OCI-M2 (cell line): ENCODE measurements around the gene FUZ.

ENCODE experiments used
- DNase-seq: peaks from one replicate; lab custom pipeline; 2025; ENCODE audit not compliant: unreplicated experiment; lab: John Stamatoyannopoulos, UW

FUZ gene

DNA sequence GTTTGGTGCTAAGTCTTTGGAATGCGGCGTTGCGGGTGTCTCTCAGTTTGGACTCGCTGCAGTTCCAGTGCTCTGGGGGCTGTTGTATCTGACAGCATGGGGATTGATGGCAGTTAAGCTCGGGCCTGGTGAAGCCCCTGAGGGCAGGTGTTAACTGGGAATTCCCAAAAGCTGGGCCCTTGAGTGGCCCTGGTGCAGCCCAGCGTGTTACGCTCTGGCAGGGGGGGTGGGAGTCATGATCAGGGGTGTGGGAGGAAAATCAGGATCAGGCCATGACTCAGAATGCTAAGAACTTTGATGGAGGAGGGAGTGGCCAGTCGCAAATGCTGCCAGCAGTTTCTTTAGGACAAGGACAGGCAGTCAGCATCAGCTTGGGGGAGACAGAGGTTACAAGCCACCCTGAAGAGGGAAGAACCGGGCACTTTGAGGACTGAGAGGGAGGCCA lies 26.7 kb downstream of the FUZ start:
- DNase-seq = no peak

GRCh38 chr19:49782515-49782914 lies 30.6 kb downstream of the FUZ start:
- DNase-seq = no peak

DNA sequence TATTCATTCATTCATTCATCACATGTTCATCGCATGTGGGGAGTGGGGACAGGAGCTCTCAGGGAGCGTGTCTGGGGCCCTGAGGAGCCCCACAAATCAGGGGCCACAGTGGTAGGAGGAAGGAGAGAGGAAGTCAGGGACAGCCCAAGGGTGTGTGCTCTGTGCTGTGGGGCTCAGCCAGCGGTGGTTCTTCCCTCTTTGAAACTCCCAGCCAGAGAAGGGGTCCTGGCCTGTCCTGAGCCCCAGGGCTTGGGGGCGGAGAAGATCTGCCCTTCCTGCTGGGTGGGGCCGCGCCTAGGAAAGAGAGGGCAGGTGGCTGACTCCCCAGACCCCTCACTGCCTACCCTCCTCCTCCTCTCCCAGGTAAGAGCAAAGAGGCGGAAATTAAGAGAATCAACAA lies 31.7 kb downstream of the FUZ start:
- no peak for DNase-seq

- no peak for DNase-seq
Measured at GRCh38 chr19:49780861-49781260, 32.2 kb downstream of the FUZ start.

- no peak for DNase-seq
Measured at GRCh38 chr19:49779731-49780555, 33.1 kb downstream of the FUZ start.

GRCh38 chr19:49776371-49776764 lies 36.7 kb downstream of the FUZ start:
- DNase-seq = no peak

- no peak for DNase-seq
Measured at GRCh38 chr19:49775742-49776370, 37.2 kb downstream of the FUZ start.

DNA sequence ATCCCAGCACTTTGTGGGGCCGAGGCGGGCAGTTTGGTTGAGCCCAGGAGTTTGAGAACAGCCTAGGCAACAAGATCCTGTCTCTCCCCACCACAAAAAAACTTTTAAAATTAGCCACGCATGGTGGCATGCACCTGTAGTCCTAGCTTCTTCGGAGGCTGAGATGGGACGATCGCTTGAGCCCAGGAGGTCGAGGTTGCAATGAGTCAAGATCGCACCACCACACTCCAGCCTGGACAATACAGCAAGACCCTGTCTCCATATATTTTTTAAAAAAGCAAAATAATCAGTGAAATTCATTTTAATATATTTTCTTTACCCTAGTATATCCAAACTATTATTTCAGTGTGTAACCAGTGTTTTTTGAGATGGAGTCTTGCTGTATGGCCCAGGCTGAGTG lies 38.1 kb downstream of the FUZ start:
- DNase-seq = no peak

GRCh38 chr19:49773663-49774350 lies 39.3 kb downstream of the FUZ start:
- no peak for DNase-seq

DNA sequence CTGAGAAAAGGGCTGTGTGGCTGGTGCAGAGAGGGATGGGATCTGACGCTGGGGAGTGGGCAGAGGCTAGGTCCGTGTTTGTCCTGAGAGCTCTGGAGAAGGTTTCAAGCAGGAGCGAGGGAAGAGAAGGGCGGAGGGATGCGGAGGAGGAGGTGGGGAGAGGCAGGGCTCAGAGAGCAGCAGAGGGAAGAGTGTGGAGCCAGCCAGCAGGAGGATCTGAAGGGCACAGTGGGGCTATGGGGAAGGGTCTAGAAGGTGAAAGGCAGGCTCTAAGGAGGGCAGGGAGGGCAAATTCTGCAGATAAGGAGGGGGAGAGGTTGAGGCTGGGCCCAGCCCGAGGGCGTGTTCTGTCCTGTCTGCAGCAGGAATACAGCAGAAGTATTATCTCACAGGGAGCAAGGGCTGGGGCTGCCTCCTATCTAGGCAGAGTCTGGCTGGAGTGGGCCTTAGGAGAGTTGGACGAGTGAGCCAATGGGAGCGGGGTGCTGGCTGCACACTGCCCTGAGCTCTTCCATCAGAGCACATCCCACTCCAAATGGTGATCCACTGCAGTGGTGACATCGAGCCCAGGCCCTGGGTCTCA lies 40.2 kb downstream of the FUZ start:
- DNase-seq = no peak

DNA sequence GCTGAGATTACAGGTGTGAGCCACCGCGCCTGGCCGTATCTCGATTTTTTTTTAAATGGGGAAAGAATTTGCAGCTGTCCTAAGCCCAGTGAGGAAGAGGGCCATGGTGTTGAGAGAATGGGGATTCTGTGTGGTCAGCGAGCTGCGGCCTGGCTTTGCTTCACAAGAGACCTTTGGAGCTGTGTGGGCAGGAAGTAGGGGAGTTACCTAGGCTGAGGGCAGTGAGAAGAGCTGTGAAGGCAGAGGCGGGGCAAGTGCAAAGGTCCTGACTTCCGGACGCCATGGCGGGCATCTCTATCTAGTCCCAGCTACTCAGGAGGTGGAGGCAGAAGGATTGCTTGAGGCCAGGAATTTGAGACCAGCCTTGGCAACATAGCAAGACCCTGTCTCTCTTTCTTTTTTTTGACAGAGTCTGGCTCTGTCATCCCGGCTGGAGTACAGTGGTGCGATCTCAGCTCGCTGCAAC lies 41.4 kb downstream of the FUZ start:
- no peak for DNase-seq

DNA sequence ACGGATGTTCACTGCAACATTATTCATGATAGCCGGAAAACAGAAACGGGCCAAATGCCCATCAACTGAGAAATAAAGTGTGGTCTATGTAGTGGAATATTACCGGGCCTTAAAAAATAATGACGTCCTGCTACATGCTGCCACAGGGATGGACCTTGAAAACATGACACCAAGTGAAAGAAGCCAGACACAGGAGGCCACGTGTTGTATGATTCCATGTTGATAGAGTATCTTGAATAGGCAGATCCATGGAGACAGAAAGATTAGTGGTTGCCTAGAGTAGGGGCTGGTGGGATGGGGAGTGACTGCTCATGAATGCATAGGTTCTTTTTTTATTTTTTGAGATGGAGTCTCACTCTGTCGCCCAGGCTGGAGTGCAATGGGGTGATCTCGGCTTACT lies 42.6 kb downstream of the FUZ start:
- DNase-seq = no peak

DNA sequence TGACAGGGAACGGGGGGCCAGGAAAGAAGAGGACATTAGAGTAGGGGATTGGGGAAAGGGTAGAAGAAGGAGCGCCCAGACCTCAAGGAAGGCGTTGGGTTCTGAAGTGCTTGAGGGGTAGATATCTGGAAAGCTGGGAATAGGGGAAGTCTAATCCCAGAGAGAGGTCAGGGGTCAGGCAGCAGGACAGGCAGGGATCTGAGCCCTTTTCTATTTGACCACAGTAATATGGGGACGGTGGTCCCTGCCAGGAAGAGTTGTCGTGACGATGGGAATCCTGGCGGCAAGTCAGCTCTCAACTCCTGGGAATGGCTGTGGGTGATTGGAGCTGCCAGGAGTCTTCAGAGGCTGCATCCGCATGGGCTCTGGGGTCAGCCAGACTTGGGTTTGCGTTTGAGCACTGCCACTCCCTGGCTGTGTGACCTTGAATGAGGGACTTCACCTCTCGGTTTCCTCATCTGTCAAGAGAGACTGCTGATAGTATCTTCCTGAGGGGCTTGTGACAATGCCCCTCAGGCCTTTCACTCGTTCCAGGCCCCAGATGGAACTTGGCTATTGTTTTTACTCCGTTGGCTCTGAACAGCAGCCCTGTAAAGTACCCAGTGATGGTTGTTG lies 45.0 kb downstream of the FUZ start:
- no peak for DNase-seq

GRCh38 chr19:49767381-49767780 lies 45.7 kb downstream of the FUZ start:
- DNase-seq = no peak

DNA sequence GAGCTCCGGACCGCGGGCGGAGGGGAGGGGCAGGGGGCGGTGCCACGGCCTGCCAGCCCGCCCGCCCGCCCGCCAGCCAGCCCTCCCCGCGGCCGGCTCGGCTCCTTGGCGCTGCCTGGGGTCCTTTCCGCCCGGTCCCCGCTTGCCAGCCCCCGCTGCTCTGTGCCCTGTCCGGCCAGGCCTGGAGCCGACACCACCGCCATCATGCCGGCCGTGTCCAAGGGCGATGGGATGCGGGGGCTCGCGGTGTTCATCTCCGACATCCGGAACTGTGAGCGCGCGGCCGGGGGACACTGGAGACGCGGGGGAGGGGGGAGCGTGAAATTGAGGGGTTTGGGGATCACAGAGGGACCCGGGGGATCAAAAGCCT lies 46.2 kb downstream of the FUZ start, which contains the start of gene AP2A1:
TSS of gene AP2A1 (plus strand) at position 72 of the 370 bp plus-strand sequence. CDS start at position 205, 133 bp downstream.
- DNase-seq = no peak

DNA sequence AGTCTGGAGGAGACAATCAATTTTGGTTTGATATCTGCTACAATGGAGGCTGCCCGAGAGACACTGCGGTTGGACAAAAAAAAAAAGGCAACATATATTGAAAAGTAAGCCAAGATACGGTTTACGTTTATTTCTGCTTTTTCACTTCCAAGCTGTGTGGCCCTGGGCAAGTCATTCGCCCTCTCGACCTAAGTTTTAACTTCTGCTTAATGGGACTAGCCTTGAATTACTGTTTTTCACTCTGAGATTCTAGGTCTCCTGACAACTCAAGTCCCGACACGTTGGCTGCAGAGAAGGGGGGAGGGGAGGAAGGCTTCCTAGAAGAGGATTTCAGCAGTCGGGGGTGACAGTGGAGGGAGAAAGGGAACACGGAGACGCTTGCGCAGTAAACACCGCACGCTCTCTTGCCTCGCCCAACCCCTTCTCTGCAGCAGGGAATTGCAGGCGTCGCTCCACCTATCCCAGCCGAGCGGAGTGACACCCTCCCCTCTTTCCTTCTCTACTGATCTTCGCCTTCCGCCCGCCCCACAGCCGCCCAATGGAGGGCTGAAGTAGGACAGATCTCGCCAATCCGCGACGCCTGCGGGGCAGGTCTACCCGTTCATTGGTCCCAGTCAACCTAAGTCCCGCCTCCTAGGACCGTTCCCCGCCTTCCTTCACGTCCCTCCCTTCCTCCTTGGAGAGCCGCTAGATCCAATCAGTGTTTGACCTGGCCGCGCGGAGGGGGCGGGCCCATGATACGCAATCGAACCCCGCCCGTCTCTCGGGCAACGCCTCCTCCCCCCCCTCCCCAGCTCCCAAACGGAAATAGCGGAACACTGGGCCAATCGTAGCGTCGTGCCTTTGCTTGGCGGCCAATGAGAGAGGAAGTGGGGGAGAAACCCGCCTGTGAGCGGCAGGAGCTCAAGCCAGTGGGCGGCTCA lies 46.8 kb downstream of the FUZ start:
- peak; percentile 99 for DNase-seq

DNA sequence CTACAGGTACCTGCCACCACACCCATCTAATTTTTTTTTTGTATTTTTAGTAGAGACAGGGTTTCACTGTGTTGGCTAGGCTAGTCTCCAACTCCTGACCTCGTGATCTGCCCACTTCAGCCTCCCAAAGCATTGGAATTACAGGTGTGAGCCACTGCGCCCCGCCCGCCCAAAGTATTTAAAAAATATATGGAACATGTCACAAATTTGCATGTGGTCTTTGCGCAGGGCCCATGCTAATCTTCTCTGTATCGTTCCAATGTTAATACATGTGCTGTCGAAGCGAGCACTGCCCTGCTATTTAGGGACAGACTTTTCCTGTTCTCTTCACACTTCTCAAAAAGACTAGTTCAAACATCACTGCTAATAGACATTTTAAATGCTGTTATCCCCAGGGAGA lies 48.8 kb downstream of the FUZ start:
- no peak for DNase-seq

- no peak for DNase-seq
Measured at GRCh38 chr19:49763230-49763629, 49.9 kb downstream of the FUZ start, which contains the start of gene TSKS. TSS of gene TSKS (minus strand) at chr19:49763306. CDS start at chr19:49763247, 59 bp downstream.

DNA sequence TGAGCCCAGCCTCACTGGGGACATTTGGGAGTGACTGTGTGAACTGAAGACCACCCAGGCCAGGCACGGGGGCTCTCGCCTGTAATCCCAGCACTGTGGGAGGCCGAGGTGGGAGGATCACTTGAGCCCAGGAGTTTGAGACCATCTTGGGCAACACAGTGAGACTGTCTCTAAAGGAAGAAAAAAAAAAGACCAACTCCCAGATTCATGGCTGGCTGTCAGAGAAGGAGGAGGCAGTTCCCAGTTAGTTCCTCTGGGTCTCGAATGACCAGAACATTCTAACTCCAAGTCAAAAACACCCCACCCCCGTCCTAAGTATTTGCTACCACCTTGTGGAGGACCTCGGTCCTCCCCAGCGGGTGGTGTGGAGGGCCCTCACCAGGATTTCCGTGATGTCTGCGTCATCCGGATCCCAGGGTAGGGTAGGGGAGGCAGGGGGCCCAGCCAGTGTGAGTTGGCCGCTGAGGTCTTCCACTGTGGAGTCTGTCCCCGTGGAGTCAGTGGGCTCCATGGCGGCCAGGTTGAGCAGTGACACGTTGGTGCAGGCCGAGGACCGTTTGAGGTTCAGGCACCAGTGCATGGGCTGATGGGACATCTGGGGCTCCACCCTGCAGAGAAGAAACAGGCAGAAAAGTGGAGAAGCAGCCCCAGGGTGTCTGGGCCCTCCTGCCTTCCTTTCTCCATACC lies 51.3 kb downstream of the FUZ start:
- no peak for DNase-seq
